ENCODE results near the gene HIGD1B. TPM values are rescaled to one million over a fixed set of nuclear protein-coding genes. Genes with fewer than 3 reads are reported as not detected.

Gene HIGD1B
- total and polyA plus RNA-seq, 2 donors (not counting 1 experiment from before 2014, with no cell fraction given), result 0.34 TPM; not detected in 1

- Histone ChIP-seq H3K4me1 (ENCODE audit: control insufficient read depth, extremely low read depth, insufficient read depth, low read length) (peaks cover 3% of the 10 kb centered on the region), H2AFZ (ENCODE audit: low read length) (no peak overlapping the region), H3K9me3 (ENCODE audit: control insufficient read depth, insufficient read depth, low read depth, low read length) (no peaks in the 10 kb centered on the region), H3K79me2 (ENCODE audit: control insufficient read depth, insufficient read depth, low read length) (no peaks in the 10 kb centered on the region), H4K20me1 (ENCODE audit: control insufficient read depth, extremely low read depth, insufficient read depth, low read length) (no peaks in the 10 kb centered on the region), H3K27ac (ENCODE audit: insufficient read depth, low read length) (no peak overlapping the region), H3K36me3 (ENCODE audit: control insufficient read depth, insufficient read depth, low read length) (peaks cover 12% of the 10 kb centered on the region), H3K4me2 (ENCODE audit: extremely low read depth, insufficient read depth, low read length) (no peak overlapping the region), H3K27me3 (ENCODE audit: control insufficient read depth, insufficient read depth, low read length) (no peaks in the 10 kb centered on the region), H3K4me3 (replicated peaks in 1 of 4; ENCODE audit: control extremely low read depth in 1 of 4, insufficient read depth in 1 of 4, low read depth in 3 of 4, low read length in 4 of 4) (no peak overlapping the region), H3K9ac (ENCODE audit: insufficient read depth, low read length) (no peak overlapping the region)
- no peak for DNase-seq (ENCODE audit: low read depth in 2 of 2)
- no peak for TF ChIP-seq EZH2 (IDR thresholded peaks at IDR 0.05; ENCODE audit: low read length, missing control alignments)
- TF ChIP-seq, protein P1, sequence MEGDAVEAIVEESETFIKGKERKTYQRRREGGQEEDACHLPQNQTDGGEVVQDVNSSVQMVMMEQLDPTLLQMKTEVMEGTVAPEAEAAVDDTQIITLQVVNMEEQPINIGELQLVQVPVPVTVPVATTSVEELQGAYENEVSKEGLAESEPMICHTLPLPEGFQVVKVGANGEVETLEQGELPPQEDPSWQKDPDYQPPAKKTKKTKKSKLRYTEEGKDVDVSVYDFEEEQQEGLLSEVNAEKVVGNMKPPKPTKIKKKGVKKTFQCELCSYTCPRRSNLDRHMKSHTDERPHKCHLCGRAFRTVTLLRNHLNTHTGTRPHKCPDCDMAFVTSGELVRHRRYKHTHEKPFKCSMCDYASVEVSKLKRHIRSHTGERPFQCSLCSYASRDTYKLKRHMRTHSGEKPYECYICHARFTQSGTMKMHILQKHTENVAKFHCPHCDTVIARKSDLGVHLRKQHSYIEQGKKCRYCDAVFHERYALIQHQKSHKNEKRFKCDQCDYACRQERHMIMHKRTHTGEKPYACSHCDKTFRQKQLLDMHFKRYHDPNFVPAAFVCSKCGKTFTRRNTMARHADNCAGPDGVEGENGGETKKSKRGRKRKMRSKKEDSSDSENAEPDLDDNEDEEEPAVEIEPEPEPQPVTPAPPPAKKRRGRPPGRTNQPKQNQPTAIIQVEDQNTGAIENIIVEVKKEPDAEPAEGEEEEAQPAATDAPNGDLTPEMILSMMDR (conservative IDR thresholded peaks at IDR 0.05 in 1 of 2, IDR thresholded peaks at IDR 0.05 in 1 of 2; ENCODE audit: low read depth in 1 of 2, low read length in 2 of 2), result no peak
Measured at GRCh38 chr17:44871556-44871955, 23.9 kb downstream of the HIGD1B start.

DNA sequence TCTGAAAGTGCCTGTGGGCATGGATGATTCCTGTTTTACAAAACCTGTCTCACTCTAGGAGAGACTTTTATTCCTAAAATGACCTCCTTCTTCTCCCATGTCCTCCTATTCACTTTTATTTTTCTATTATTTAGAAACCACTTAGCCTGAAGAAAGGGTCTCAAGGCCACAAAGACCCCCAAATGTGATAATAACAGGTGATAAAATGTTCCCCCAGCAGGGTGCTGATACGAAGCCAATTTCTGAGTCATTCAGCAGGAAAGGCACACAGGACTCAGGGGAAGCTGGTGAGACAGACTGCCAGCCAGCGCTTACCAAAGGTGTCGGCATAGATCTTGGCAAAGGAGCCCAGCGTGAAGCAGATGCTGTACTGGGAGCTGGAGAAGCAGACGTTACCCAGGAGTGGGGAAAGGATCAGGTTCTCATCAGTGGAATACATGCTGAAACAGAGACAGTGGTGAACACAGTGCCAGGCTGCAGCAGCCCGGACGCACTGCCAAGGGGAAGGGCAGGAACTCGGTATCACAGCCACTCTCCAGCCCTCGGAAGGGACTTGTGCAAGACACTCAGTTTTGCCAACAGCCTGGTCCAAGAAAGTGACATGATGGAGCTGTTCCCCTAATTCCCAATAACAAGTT lies 24.6 kb downstream of the HIGD1B start:
- Histone ChIP-seq H3K4me1 (ENCODE audit: control insufficient read depth, extremely low read depth, insufficient read depth, low read length) (peaks cover 3% of the 10 kb centered on the region), H3K4me3 (replicated peaks in 1 of 4; ENCODE audit: control extremely low read depth in 1 of 4, insufficient read depth in 1 of 4, low read depth in 3 of 4, low read length in 4 of 4) (no peak overlapping the region), H3K9me3 (ENCODE audit: control insufficient read depth, insufficient read depth, low read depth, low read length) (no peaks in the 10 kb centered on the region), H3K9ac (ENCODE audit: insufficient read depth, low read length) (no peak overlapping the region), H3K27me3 (ENCODE audit: control insufficient read depth, insufficient read depth, low read length) (no peaks in the 10 kb centered on the region), H3K36me3 (ENCODE audit: control insufficient read depth, insufficient read depth, low read length) (peaks cover 14% of the 10 kb centered on the region), H3K27ac (ENCODE audit: insufficient read depth, low read length) (no peak overlapping the region), H3K4me2 (ENCODE audit: extremely low read depth, insufficient read depth, low read length) (no peak overlapping the region), H4K20me1 (ENCODE audit: control insufficient read depth, extremely low read depth, insufficient read depth, low read length) (no peaks in the 10 kb centered on the region), H3K79me2 (ENCODE audit: control insufficient read depth, insufficient read depth, low read length) (no peaks in the 10 kb centered on the region), H2AFZ (ENCODE audit: low read length) (no peak overlapping the region)
- no peak for DNase-seq (ENCODE audit: low read depth in 2 of 2)
- no peak for TF ChIP-seq EZH2 (IDR thresholded peaks at IDR 0.05; ENCODE audit: low read length, missing control alignments)
- TF ChIP-seq, protein P1 (conservative IDR thresholded peaks at IDR 0.05 in 1 of 2, IDR thresholded peaks at IDR 0.05 in 1 of 2; ENCODE audit: low read depth in 1 of 2, low read length in 2 of 2), result no peak

- Histone ChIP-seq H3K27me3 (ENCODE audit: control insufficient read depth, insufficient read depth, low read length) (no peaks in the 10 kb centered on the region), H3K79me2 (ENCODE audit: control insufficient read depth, insufficient read depth, low read length) (no peaks in the 10 kb centered on the region), H3K27ac (ENCODE audit: insufficient read depth, low read length) (no peak overlapping the region), H3K4me2 (ENCODE audit: extremely low read depth, insufficient read depth, low read length) (no peak overlapping the region), H3K9ac (ENCODE audit: insufficient read depth, low read length) (no peak overlapping the region), H3K9me3 (ENCODE audit: control insufficient read depth, insufficient read depth, low read depth, low read length) (no peaks in the 10 kb centered on the region), H3K36me3 (ENCODE audit: control insufficient read depth, insufficient read depth, low read length) (peaks cover 15% of the 10 kb centered on the region), H2AFZ (ENCODE audit: low read length) (no peak overlapping the region), H4K20me1 (ENCODE audit: control insufficient read depth, extremely low read depth, insufficient read depth, low read length) (no peaks in the 10 kb centered on the region), H3K4me1 (ENCODE audit: control insufficient read depth, extremely low read depth, insufficient read depth, low read length) (no peaks in the 10 kb centered on the region), H3K4me3 (replicated peaks in 1 of 4; ENCODE audit: control extremely low read depth in 1 of 4, insufficient read depth in 1 of 4, low read depth in 3 of 4, low read length in 4 of 4) (no peak overlapping the region)
- no peak for DNase-seq (ENCODE audit: low read depth in 2 of 2)
- TF ChIP-seq EZH2 (IDR thresholded peaks at IDR 0.05; ENCODE audit: low read length, missing control alignments), result no peak
- TF ChIP-seq, protein P1 (conservative IDR thresholded peaks at IDR 0.05 in 1 of 2, IDR thresholded peaks at IDR 0.05 in 1 of 2; ENCODE audit: low read depth in 1 of 2, low read length in 2 of 2), result no peak
Measured at GRCh38 chr17:44875761-44876160, 28.1 kb downstream of the HIGD1B start.

All from fibroblast of lung (primary cell).